ENCODE data around the gene TNIP3. TPM values are rescaled to one million over a fixed set of nuclear protein-coding genes. Genes with fewer than 3 reads are reported as not detected.

TNIP3 gene
- total RNA-seq, 2 donors from 2014 or later, result not detected

GRCh38 chr4:121191361-121191760 lies 27.2 kb upstream of the TNIP3 start:
- DNase-seq (ENCODE audit: low spot score), result no peak
- peaks cover 0 to 5% of the 10 kb centered on the region in 2 donors for H3K4me1 ChIP-seq
- H3K4me3 ChIP-seq, result no peak overlapping the region
- H3K36me3 ChIP-seq, result no peaks in the 10 kb centered on the region
- no peaks in the 10 kb centered on the region for H3K9me3 ChIP-seq
- TF ChIP-seq CTCF (IDR thresholded peaks at IDR 0.05), result no peak
- no peak overlapping the region for H3K27ac ChIP-seq
- H3K27me3 ChIP-seq, result no peaks in the 10 kb centered on the region

GRCh38 chr4:121190389-121190788 lies 26.3 kb upstream of the TNIP3 start:
- Histone ChIP-seq H3K27me3 (no peaks in the 10 kb centered on the region), H3K4me1 (peaks cover 0 to 5% of the 10 kb centered on the region in 2 donors), H3K27ac (no peak overlapping the region), H3K4me3 (no peak overlapping the region), H3K36me3 (no peaks in the 10 kb centered on the region), H3K9me3 (no peaks in the 10 kb centered on the region)
- no peak for TF ChIP-seq CTCF (IDR thresholded peaks at IDR 0.05)
- DNase-seq (ENCODE audit: low spot score), result no peak

GRCh38 chr4:121189326-121190215 lies 25.4 kb upstream of the TNIP3 start:
- Histone ChIP-seq H3K4me1 (peaks cover 0 to 5% of the 10 kb centered on the region in 2 donors), H3K9me3 (no peaks in the 10 kb centered on the region), H3K27me3 (no peaks in the 10 kb centered on the region), H3K27ac (no peak overlapping the region), H3K36me3 (no peaks in the 10 kb centered on the region), H3K4me3 (no peak overlapping the region)
- no peak for DNase-seq (ENCODE audit: low spot score)
- TF ChIP-seq CTCF (IDR thresholded peaks at IDR 0.05), result no peak

- Histone ChIP-seq H3K27ac (no peak overlapping the region), H3K9me3 (no peaks in the 10 kb centered on the region), H3K27me3 (no peaks in the 10 kb centered on the region), H3K4me1 (peaks cover 0 to 1% of the 10 kb centered on the region in 2 donors), H3K4me3 (no peak overlapping the region), H3K36me3 (no peaks in the 10 kb centered on the region)
- DNase-seq (ENCODE audit: low spot score), result no peak
- no peak for TF ChIP-seq CTCF (IDR thresholded peaks at IDR 0.05)
These were observed 23.1 kb upstream of the TNIP3 start for GRCh38 chr4:121187206-121187605.

- no peak for TF ChIP-seq CTCF (IDR thresholded peaks at IDR 0.05)
- H3K27ac ChIP-seq, result no peak overlapping the region
- H3K4me3 ChIP-seq, result no peak overlapping the region
- no peaks in the 10 kb centered on the region for H3K4me1 ChIP-seq
- H3K36me3 ChIP-seq, result no peaks in the 10 kb centered on the region
- no peaks in the 10 kb centered on the region for H3K27me3 ChIP-seq
- DNase-seq (ENCODE audit: low spot score), result no peak
- H3K9me3 ChIP-seq, result no peaks in the 10 kb centered on the region
These were observed 21.8 kb upstream of the TNIP3 start for GRCh38 chr4:121185960-121186359.
